ENCODE results near the gene AP3S2. TPM values are rescaled to one million over a fixed set of nuclear protein-coding genes. Genes with fewer than 3 reads are reported as not detected.
"Not testable (repeated sequence)": the region's sequence is repeated elsewhere in the genome, so short reads cannot be mapped to it uniquely, and the experiment has no call there.

Gene AP3S2
- total and polyA plus RNA-seq, 4 donors = 8.4 to 73.5 (median 25.9) TPM

- Histone ChIP-seq H3K36me3 (ENCODE audit: control insufficient read depth in 4 of 4, insufficient read depth in 3 of 4, low read depth in 1 of 4, low read length in 3 of 4) (peaks cover 20 to 49% (median 38%) of the 10 kb centered on the region in 4 donors), H3K9ac (ENCODE audit: low read depth in 1 of 2, low read length in 2 of 2) (no peak overlapping the region), H3K4me1 (ENCODE audit: control insufficient read depth in 4 of 4, insufficient read depth in 4 of 4, low read length in 3 of 4) (peaks cover 0 to 20% (median 17%) of the 10 kb centered on the region in 4 donors), H3K27me3 (ENCODE audit: control insufficient read depth in 4 of 4, insufficient read depth in 4 of 4, low read length in 3 of 4) (no peaks in the 10 kb centered on the region), H3K27ac (ENCODE audit: low read depth in 1 of 2, low read length in 2 of 2) (no peak overlapping the region), H3K9me3 (ENCODE audit: control insufficient read depth in 4 of 4, low read length in 3 of 4) (no peaks in the 10 kb centered on the region), H3K4me3 (ENCODE audit: low read depth in 1 of 3, low read length in 3 of 3) (no peak overlapping the region)
- no peak for DNase-seq (ENCODE audit: low spot score)
- no peak for TF ChIP-seq TAF1 (conservative IDR thresholded peaks at IDR 0.05)
- 94% methylated on average over 16 of the region's 16 CpGs for WGBS
Observed at GRCh38 chr15:89790661-89791060, 103.1 kb downstream of the AP3S2 start.

GRCh38 chr15:89790206-89790605, 103.6 kb downstream of the AP3S2 start:
- no peaks in the 10 kb centered on the region for H3K9me3 ChIP-seq (ENCODE audit: control insufficient read depth in 4 of 4, low read length in 3 of 4)
- H3K9ac ChIP-seq (ENCODE audit: low read depth in 1 of 2, low read length in 2 of 2) = no peak overlapping the region
- H3K27me3 ChIP-seq (ENCODE audit: control insufficient read depth in 4 of 4, insufficient read depth in 4 of 4, low read length in 3 of 4) = no peaks in the 10 kb centered on the region
- WGBS = 87% methylated on average over 10 of the region's 10 CpGs
- no peak overlapping the region for H3K27ac ChIP-seq (ENCODE audit: low read depth in 1 of 2, low read length in 2 of 2)
- TF ChIP-seq CTCF (IDR thresholded peaks at IDR 0.05; ENCODE audit: low read depth, low read length, missing input control) (no peak), FOXA2 (IDR thresholded peaks at IDR 0.05) (no peak)
- peaks cover 20 to 48% (median 38%) of the 10 kb centered on the region in 4 donors for H3K36me3 ChIP-seq (ENCODE audit: control insufficient read depth in 4 of 4, insufficient read depth in 3 of 4, low read depth in 1 of 4, low read length in 3 of 4)
- no peak for DNase-seq (ENCODE audit: low spot score)
- H3K4me3 ChIP-seq (ENCODE audit: low read depth in 1 of 3, low read length in 3 of 3) = no peak overlapping the region
- H3K4me1 ChIP-seq (ENCODE audit: control insufficient read depth in 4 of 4, insufficient read depth in 4 of 4, low read length in 3 of 4) = peaks cover 1 to 23% (median 18%) of the 10 kb centered on the region in 4 donors

DNA sequence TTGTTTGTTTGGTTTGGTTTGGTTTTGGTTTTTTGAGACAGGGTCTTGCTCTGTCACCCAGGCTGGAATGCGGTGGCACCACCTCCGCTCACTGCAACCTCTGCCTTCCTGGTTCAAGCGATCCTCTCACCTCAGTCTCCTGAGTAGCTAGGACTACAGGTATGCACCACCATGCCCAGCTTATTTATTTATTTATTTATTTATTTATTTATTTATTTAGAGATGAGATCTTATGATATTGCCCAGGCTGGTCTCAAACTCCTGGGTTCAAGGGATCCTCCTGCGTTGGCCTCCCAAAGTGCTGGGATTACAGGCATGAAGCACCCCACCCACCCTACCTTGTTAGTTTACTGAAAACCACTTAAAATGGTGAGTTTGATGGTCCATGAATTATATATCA, 105.2 kb downstream of the AP3S2 start:
- not testable (repeated sequence) for H3K27me3 ChIP-seq (ENCODE audit: control insufficient read depth in 4 of 4, insufficient read depth in 4 of 4, low read length in 3 of 4); DNase-seq (ENCODE audit: low spot score); H3K27ac ChIP-seq (ENCODE audit: low read depth in 1 of 2, low read length in 2 of 2); H3K9ac ChIP-seq (ENCODE audit: low read depth in 1 of 2, low read length in 2 of 2); H3K4me3 ChIP-seq (ENCODE audit: low read depth in 1 of 3, low read length in 3 of 3); H3K9me3 ChIP-seq (ENCODE audit: control insufficient read depth in 4 of 4, low read length in 3 of 4)
- WGBS = 98% methylated on average over 4 of the region's 4 CpGs
- peaks cover 24 to 51% (median 33%) of the 10 kb centered on the region in 4 donors for H3K36me3 ChIP-seq (ENCODE audit: control insufficient read depth in 4 of 4, insufficient read depth in 3 of 4, low read depth in 1 of 4, low read length in 3 of 4)
- peaks cover 5 to 23% (median 20%) of the 10 kb centered on the region in 4 donors for H3K4me1 ChIP-seq (ENCODE audit: control insufficient read depth in 4 of 4, insufficient read depth in 4 of 4, low read length in 3 of 4)

DNA sequence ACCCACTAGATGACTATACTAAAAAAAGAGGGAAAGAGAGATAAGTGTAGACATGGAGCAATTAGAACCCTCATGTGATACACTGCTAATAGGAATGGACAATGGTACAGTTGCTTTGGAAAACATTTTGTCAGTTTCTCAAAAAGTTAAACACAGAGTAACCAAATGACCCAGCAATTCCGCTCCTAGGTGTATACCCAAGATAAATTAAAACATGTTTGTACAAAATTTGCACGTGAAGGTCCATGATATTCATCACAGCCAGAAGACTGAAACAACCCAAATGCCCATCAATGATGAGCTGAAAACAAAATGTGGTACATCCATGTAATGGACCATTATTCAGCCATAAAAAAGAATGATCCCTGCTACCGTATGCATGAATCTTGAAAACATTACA, 105.8 kb downstream of the AP3S2 start:
- H3K9me3 ChIP-seq (ENCODE audit: control insufficient read depth in 4 of 4, low read length in 3 of 4) = no peaks in the 10 kb centered on the region
- peaks cover 5 to 23% (median 20%) of the 10 kb centered on the region in 4 donors for H3K4me1 ChIP-seq (ENCODE audit: control insufficient read depth in 4 of 4, insufficient read depth in 4 of 4, low read length in 3 of 4)
- WGBS = 95% methylated on average over 3 of the region's 3 CpGs
- no peak for DNase-seq (ENCODE audit: low spot score)
- no peak overlapping the region for H3K9ac ChIP-seq (ENCODE audit: low read depth in 1 of 2, low read length in 2 of 2)
- TF ChIP-seq EGR1 (IDR thresholded peaks at IDR 0.05; ENCODE audit: low read depth in 2 of 2) = no peak
- TF ChIP-seq JUND (IDR thresholded peaks at IDR 0.05) = no peak
- TF ChIP-seq, protein P1, sequence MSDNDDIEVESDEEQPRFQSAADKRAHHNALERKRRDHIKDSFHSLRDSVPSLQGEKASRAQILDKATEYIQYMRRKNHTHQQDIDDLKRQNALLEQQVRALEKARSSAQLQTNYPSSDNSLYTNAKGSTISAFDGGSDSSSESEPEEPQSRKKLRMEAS (IDR thresholded peaks at IDR 0.05) = no peak
- TF ChIP-seq TAF1 (conservative IDR thresholded peaks at IDR 0.05) = no peak
- no peak for TF ChIP-seq REST (IDR thresholded peaks at IDR 0.05)
- TF ChIP-seq ZBTB33 (IDR thresholded peaks at IDR 0.05) = no peak
- no peak for TF ChIP-seq CTCF (IDR thresholded peaks at IDR 0.05; ENCODE audit: low read depth, low read length, missing input control)
- no peak for TF ChIP-seq FOXA1 (IDR thresholded peaks at IDR 0.05)
- H3K36me3 ChIP-seq (ENCODE audit: control insufficient read depth in 4 of 4, insufficient read depth in 3 of 4, low read depth in 1 of 4, low read length in 3 of 4) = peaks cover 24 to 48% (median 31%) of the 10 kb centered on the region in 4 donors
- no peaks in the 10 kb centered on the region for H3K27me3 ChIP-seq (ENCODE audit: control insufficient read depth in 4 of 4, insufficient read depth in 4 of 4, low read length in 3 of 4)
- no peak overlapping the region for H3K27ac ChIP-seq (ENCODE audit: low read depth in 1 of 2, low read length in 2 of 2)
- H3K4me3 ChIP-seq (ENCODE audit: low read depth in 1 of 3, low read length in 3 of 3) = no peak overlapping the region
